Stomach (tissue), 9 donors: ENCODE data around the gene NFS1. TPM values are rescaled to one million over a fixed set of nuclear protein-coding genes. Genes with fewer than 3 reads are reported as not detected.
A peak's percentile ranks its signal among the peaks of the same experiment; 100 is the strongest.

Source experiments
- DNase-seq, 2 donors: peaks; one replicate each; pipeline versions ENCODE4 v3.0.0 to v3.0.0-alpha.2; 2013 to 2019
- H3K27ac ChIP-seq, 5 donors: fragments of 200-600 bp in 4 of 5; sonication (generic) in 4 of 5; one replicate each; pipeline ENCODE4 v1.5.1; 2013 to 2019; ENCODE audit warnings: mild to moderate bottlenecking in 1 of 5, moderate library complexity in 1 of 5
- H3K27me3 ChIP-seq, 3 donors: fragments of 200-600 bp; sonication (generic); one replicate each; pipeline ENCODE4 v1.5.1; 2017 to 2019; ENCODE audit warnings: mixed run types in 1 of 3
- H3K36me3 ChIP-seq, 4 donors: fragments of 200-600 bp; sonication (generic); 1 replicate in 3 of 4; 2 replicates in 1 of 4; pipeline ENCODE4 v1.5.1; 2016 to 2019
- H3K4me1 ChIP-seq, 4 donors: fragments of 200-600 bp; sonication (generic); one replicate each; pipeline ENCODE4 v1.5.1; 2016 to 2019
- H3K4me3 ChIP-seq, 4 donors: fragments of 200-600 bp; sonication (generic) in 3 of 4; one replicate each; pipeline ENCODE4 v1.5.1; 2016 to 2019; ENCODE audit warnings: mild to moderate bottlenecking in 1 of 4
- H3K9me3 ChIP-seq, 4 donors: fragments of 200-600 bp; sonication (generic); one replicate each; pipeline ENCODE4 v1.5.1; 2016 to 2019
- EP300 ChIP-seq: sonication (generic); formaldehyde crosslinking; IDR thresholded peaks from one replicate; pipeline ENCODE4 v1.6.1; 2017; ENCODE audit warnings: antibody characterized with exemption
- POLR2A ChIP-seq, 4 donors: fragments of 450-650 bp; IDR thresholded peaks; one replicate each; pipeline ENCODE4 v1.6.1; 2016; ENCODE audit warnings: antibody characterized with exemption in 4 of 4, control low read depth in 2 of 4, mild to moderate bottlenecking in 1 of 4, moderate library complexity in 1 of 4
- POLR2AphosphoS5 ChIP-seq, 3 donors: sonication (generic); formaldehyde crosslinking; IDR thresholded peaks; one replicate each; pipeline ENCODE4 v1.6.1; 2016; ENCODE audit warnings: antibody characterized with exemption in 3 of 3
- WGBS, 5 donors: extraction: QIAGEN DNeasy Blood & Tissue Kit in 3 of 5; methylation state at CpG; one replicate each; pipeline versions ENCODE4 v1.1.5 to v1.1.7; 2013 to 2018; 5-methylcytosine and 5-hydroxymethylcytosine counted together
- intact Hi-C: fragments of 100-400 bp; cut with DNase I; formaldehyde crosslinking; loops from one replicate; pipeline ENCODE4 v1.15.1; 2023; ENCODE audit warnings: low total_unique reads
- polyA plus RNA-seq, 3 donors: library from polyadenylated mRNA; stranded (reverse); fragments of 200-250 nt; gene quantifications; one replicate each; pipeline ENCODE4 v1.2.3, GENCODE V29; 2013
- total RNA-seq, 5 donors: library from RNA; depleted of rRNA; stranded (reverse); fragments of >200 nt; gene quantifications; one replicate each; pipeline versions ENCODE4 v1.1.0 to v1.2.3, GENCODE V29; 2014 to 2016
- TF ChIP-seq, protein P1 (sequence below), 7 experiments: fragments of 450-650 bp in 4 of 7; fragments of 200-600 bp in 3 of 7; sonication (generic) in 3 of 7; IDR thresholded peaks; one replicate each; pipeline ENCODE4 v1.5.1; 2016 to 2019; ENCODE audit warnings: antibody characterized with exemption in 7 of 7, control low read depth in 2 of 7, mild to moderate bottlenecking in 1 of 7
- donor health status: healthy with polysubstance abuse.
- donor health status: Bipolar disorder and iron deficiency.
- donor health status: healthy.

Gene NFS1
- total and polyA plus RNA-seq, 8 donors, result 0.58 to 54.2 (median 24.7) TPM

DNA sequence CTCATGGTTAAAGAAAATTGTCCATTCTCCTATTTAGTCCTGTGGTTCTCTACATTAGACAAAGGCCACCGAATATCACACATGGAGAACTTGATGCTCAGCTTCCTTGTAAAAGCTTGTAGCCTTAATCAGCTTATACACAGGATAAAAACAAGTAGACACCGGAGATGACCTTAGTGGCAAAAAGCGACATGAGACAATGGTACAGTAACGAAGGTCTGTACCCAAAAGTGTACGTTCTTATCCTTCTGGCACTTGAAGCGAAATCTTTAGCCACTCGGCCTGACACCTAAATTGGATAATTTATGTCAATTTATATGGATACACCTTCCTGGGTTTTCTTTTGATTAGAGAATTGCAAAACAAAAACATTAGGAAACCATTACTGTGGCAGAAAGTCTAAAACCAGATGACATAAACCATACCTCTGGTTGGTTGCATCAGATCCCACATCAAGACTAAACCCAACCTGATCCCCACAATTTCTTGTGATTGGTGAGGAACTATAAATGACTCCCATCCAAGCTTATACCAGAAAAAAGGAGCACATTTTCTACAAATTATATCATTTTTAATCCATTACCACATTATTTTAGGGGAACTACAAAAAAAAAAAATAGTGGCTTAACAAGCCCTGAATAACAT lies 36.8 kb upstream of the NFS1 start:
- TF ChIP-seq POLR2AphosphoS5 (IDR thresholded peaks at IDR 0.05), result no peak
- no peak for TF ChIP-seq EP300
- TF ChIP-seq, protein P1, sequence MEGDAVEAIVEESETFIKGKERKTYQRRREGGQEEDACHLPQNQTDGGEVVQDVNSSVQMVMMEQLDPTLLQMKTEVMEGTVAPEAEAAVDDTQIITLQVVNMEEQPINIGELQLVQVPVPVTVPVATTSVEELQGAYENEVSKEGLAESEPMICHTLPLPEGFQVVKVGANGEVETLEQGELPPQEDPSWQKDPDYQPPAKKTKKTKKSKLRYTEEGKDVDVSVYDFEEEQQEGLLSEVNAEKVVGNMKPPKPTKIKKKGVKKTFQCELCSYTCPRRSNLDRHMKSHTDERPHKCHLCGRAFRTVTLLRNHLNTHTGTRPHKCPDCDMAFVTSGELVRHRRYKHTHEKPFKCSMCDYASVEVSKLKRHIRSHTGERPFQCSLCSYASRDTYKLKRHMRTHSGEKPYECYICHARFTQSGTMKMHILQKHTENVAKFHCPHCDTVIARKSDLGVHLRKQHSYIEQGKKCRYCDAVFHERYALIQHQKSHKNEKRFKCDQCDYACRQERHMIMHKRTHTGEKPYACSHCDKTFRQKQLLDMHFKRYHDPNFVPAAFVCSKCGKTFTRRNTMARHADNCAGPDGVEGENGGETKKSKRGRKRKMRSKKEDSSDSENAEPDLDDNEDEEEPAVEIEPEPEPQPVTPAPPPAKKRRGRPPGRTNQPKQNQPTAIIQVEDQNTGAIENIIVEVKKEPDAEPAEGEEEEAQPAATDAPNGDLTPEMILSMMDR (IDR thresholded peaks at IDR 0.05), result no peak
- no peak for TF ChIP-seq POLR2A (IDR thresholded peaks at IDR 0.05)
- peak overlapping the region in 3 of 4 donors; percentile 6 to 30 (median 24) for H3K4me3 ChIP-seq
- no peaks in the 10 kb centered on the region for H3K27me3 ChIP-seq
- H3K36me3 ChIP-seq, result peaks cover 77 to 98% (median 96%) of the 10 kb centered on the region in 4 donors
- DNase-seq, result no peak
- H3K27ac ChIP-seq, result peak overlapping the region in 2 of 5 donors; percentile 5 to 99
- peaks cover 78 to 98% (median 90%) of the 10 kb centered on the region in 4 donors for H3K4me1 ChIP-seq
- H3K9me3 ChIP-seq, result no peaks in the 10 kb centered on the region
- intact Hi-C loops, result loop anchor here (10.0 kb wide), 1 partner anchor 149 kb away; no protein-coding TSS in a partner anchor
- WGBS, 5 donors, result 22 to 45% (median 29%) methylated on average over 7 of the region's 7 CpGs

DNA sequence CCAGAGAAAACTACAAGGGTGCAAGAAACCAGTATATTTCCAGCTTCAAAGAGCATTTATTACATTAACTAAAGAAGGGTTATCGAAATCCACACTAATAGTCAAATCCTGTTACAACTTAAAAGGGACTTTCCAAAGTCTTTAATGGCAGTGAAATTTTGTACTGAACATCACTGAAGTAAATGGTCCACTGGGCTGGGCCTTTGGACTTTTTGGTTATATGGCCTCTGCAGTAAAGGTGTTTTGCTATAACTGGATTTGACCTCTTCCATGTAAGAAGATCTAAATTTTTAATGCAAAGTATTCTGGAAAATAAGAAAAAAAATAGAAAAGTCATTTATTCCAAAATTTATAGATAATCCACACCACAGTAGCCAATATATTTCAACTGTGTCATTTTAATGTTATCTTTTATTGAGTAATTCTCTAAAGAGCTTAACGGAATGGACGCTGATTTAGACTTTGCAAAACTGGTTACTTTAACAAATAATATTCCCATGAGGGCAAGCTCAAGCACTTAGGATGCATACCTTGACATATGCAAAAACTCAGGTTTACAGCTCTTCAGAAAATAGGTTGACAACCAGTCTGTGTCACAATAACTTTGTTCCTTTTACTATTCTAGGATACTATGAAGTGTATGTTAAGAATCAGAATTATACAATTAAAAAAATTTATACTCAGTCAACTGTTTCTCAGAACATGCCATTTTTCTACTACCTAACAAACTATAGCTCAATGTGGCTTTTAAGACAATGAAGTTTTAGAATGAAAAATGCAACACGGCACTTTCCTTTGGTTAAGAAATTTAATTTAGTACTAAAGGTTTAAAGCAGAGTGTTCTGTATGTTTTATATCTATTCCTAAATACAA lies 35.9 kb upstream of the NFS1 start:
- Histone ChIP-seq H3K27me3 (no peaks in the 10 kb centered on the region), H3K27ac (peak overlapping the region in 1 of 5 donors; percentile 99), H3K36me3 (peaks cover 84 to 100% (median 99%) of the 10 kb centered on the region in 4 donors), H3K4me1 (peaks cover 82 to 100% (median 94%) of the 10 kb centered on the region in 4 donors), H3K4me3 (peak overlapping the region in 2 of 4 donors; percentile 0 to 24), H3K9me3 (no peaks in the 10 kb centered on the region)
- no peak for TF ChIP-seq POLR2AphosphoS5 (IDR thresholded peaks at IDR 0.05)
- TF ChIP-seq, protein P1 (IDR thresholded peaks at IDR 0.05), result no peak
- no peak for TF ChIP-seq EP300
- no peak for TF ChIP-seq POLR2A (IDR thresholded peaks at IDR 0.05)
- DNase-seq, result no peak
- intact Hi-C loops, result loop anchor here (10.0 kb wide), 1 partner anchor 150 kb away; no protein-coding TSS in a partner anchor
- 44 to 64% (median 51%) methylated on average over 4 of the region's 4 CpGs for WGBS, 5 donors

DNA sequence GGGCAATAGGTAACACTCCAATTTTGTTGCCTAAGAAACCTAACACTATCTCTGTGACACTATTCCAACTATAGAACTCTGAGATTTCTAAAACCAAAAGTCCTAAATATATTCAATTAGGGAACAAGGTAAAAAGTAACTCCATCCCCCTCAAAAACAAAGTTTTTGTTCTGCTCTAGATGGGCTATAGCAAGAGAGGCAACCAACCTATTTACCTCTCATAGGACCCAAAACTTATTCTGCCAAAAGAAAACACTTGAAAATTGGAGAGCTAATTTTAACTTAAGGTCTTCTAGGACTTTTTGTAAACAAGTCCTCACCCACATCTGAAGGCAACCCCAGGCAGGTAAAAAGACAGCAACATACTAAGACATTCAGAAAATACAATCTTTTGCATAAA lies 35.2 kb upstream of the NFS1 start:
- TF ChIP-seq POLR2A (IDR thresholded peaks at IDR 0.05), result no peak
- no peak for TF ChIP-seq POLR2AphosphoS5 (IDR thresholded peaks at IDR 0.05)
- TF ChIP-seq EP300, result no peak
- TF ChIP-seq, protein P1 (IDR thresholded peaks at IDR 0.05), result no peak
- H3K4me3 ChIP-seq, result peak overlapping the region in 1 of 4 donors; percentile 0
- no peaks in the 10 kb centered on the region for H3K9me3 ChIP-seq
- H3K27me3 ChIP-seq, result no peaks in the 10 kb centered on the region
- H3K36me3 ChIP-seq, result peaks cover 84 to 100% (median 99%) of the 10 kb centered on the region in 4 donors
- peaks cover 77 to 100% (median 91%) of the 10 kb centered on the region in 4 donors for H3K4me1 ChIP-seq
- DNase-seq, result no peak
- peak overlapping the region in 1 of 5 donors; percentile 14 for H3K27ac ChIP-seq
- intact Hi-C loops, result loop anchor here (10.0 kb wide), 1 partner anchor 150 kb away; no protein-coding TSS in a partner anchor

DNA sequence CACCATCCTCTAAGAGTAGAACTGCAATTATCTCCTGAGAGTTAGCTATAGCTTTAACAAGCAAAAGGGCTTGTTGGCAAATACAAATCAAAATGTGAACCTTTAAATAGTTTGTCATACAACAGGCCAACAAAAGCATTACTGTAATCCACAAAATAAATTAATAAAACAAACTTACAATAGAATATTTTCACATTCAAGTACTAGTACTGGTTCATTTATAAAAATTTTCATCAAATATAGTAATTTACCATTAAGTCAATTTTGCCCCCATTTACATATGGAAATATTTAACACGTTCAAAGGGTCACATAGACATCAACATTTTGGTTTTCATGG lies 33.5 kb upstream of the NFS1 start:
- peaks cover 84 to 100% (median 99%) of the 10 kb centered on the region in 4 donors for H3K36me3 ChIP-seq
- WGBS, 5 donors, result 29 to 48% (median 39%) methylated on average over 1 of the region's 1 CpG
- no peak for DNase-seq
- intact Hi-C loops, result loop anchor here (10.0 kb wide), 1 partner anchor 152 kb away; no protein-coding TSS in a partner anchor
- H3K4me1 ChIP-seq, result peaks cover 61 to 96% (median 81%) of the 10 kb centered on the region in 4 donors
- H3K4me3 ChIP-seq, result peak overlapping the region in 1 of 4 donors; percentile 22
- H3K9me3 ChIP-seq, result no peaks in the 10 kb centered on the region
- TF ChIP-seq, protein P1 (IDR thresholded peaks at IDR 0.05), result no peak
- no peak for TF ChIP-seq POLR2AphosphoS5 (IDR thresholded peaks at IDR 0.05)
- no peak for TF ChIP-seq EP300
- TF ChIP-seq POLR2A (IDR thresholded peaks at IDR 0.05), result no peak
- peak overlapping the region in 1 of 5 donors; percentile 58 for H3K27ac ChIP-seq
- H3K27me3 ChIP-seq, result no peaks in the 10 kb centered on the region
